GM10248 (cell line): Measurements from ENCODE around the gene EIF4B.

Experiments
- CTCF ChIA-PET: fragments of 300-600 bp; sonication (Branson Sonifier 250); formaldehyde crosslinking; extraction: SDS; loops from one replicate; lab custom pipeline; 2021; ENCODE audit warnings: antibody characterized with exemption; lab: Yijun Ruan, JAX
- POLR2A ChIA-PET: fragments of 350-650 bp; sonication (Branson Sonifier 250); formaldehyde crosslinking; extraction: SDS; loops from one replicate; lab custom pipeline; 2020; ENCODE audit warnings: antibody characterized with exemption; lab: Yijun Ruan, JAX
- DNase-seq: peaks from one replicate; pipeline ENCODE4 v3.0.0; 2012; ENCODE audit errors: extremely low spot score
- TF ChIP-seq, protein P1 (sequence below): IDR thresholded peaks from 2 replicates; pipeline ENCODE4 v1.5.1; 2012; ENCODE audit warnings: mild to moderate bottlenecking, low read depth; ENCODE audit errors: extremely low read depth, missing control alignments, control extremely low read depth

EIF4B gene

GRCh38 chr12:52969828-52970569, 36.3 kb upstream of the EIF4B start:
- TF ChIP-seq, protein P1, sequence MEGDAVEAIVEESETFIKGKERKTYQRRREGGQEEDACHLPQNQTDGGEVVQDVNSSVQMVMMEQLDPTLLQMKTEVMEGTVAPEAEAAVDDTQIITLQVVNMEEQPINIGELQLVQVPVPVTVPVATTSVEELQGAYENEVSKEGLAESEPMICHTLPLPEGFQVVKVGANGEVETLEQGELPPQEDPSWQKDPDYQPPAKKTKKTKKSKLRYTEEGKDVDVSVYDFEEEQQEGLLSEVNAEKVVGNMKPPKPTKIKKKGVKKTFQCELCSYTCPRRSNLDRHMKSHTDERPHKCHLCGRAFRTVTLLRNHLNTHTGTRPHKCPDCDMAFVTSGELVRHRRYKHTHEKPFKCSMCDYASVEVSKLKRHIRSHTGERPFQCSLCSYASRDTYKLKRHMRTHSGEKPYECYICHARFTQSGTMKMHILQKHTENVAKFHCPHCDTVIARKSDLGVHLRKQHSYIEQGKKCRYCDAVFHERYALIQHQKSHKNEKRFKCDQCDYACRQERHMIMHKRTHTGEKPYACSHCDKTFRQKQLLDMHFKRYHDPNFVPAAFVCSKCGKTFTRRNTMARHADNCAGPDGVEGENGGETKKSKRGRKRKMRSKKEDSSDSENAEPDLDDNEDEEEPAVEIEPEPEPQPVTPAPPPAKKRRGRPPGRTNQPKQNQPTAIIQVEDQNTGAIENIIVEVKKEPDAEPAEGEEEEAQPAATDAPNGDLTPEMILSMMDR = no peak
- CTCF ChIA-PET = interaction anchor here (0.9 to 4.6 kb wide), 3 partner anchors 11 to 812 kb away, joined by 3 to 33 read pairs (median 3); no protein-coding TSS in a partner anchor
- DNase-seq = no peak
- POLR2A ChIA-PET = no interaction called here

DNA sequence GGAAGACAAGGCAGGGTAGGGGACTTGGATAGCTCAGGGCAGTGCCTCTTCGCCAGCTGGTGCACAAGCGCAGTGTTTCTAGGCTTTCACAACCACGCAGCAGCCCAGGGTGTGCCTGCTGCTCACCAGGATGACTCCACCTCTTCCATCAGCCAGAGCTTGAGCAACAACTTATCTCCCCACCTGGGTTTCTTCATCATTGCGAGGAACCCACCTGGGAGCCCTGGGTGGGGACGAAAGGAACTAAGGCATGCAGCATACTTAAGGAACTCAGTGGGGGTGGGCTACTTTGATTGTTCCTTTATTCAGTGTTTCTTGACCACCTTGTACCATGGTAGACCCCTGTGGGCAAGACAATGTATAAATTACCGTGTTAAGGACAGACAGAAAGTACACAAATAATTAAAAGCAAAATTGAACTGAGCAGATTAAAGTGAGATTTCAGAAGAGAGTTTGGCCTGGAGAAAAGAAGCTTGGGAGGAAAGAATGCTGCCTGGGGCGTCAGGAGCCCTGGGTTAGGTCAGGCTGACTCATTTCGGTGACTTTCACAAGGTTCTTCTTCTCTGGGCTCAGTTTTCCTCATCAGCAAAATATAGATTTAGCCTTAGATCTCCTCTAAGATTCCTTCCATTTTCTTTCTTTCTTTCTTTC, 34.5 kb upstream of the EIF4B start:
- TF ChIP-seq, protein P1 = no peak
- CTCF ChIA-PET = interaction anchor here (1.7 to 4.6 kb wide), 3 partner anchors 9 to 87 kb away, joined by 4 to 33 read pairs (median 10); no protein-coding TSS in a partner anchor
- DNase-seq = no peak
- POLR2A ChIA-PET = no interaction called here

GRCh38 chr12:52975204-52975603, 31.1 kb upstream of the EIF4B start:
- POLR2A ChIA-PET = no interaction called here
- CTCF ChIA-PET = interaction anchor here (2.4 kb wide), 1 partner anchor 90 kb away, joined by 14 read pairs; no protein-coding TSS in a partner anchor
- DNase-seq = no peak
- TF ChIP-seq, protein P1 = no peak

DNA sequence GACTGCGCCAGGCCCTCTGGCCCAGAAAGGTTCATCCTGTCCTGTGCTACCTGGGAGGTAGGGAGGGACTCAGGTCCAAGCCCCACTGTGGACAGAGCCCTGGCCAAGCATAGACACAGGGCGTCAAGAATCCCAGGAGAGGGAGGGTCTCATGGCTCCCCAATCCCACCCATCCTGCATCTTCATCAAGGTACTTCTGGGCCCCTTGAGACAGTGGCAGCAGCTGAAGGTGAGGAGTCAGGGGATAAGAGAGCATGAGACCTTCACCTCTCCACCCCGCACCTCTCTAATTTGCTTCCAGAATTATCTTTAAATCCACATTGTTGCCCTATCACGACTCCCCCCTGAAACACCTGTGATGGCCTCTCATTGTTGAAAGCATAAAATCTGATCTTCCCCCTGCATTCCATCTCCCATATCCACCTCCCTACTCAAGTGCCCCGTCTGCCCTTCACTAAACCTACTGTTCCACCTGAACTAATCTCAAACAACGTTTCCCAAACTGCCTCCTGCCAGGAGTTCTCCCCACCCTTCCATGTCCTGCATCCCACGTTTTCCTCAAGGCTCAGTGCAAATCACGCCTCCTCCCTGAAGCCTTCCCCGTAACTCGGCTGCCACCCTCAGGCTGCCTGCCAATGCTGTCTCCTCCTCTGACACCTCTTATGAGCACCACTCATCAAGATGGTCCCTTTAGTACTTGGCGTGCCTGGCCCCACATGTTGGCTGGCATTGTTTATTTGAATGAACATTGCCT, 30.3 kb upstream of the EIF4B start:
- ChIA-PET POLR2A (no interaction called here), CTCF (interaction anchor here (2.4 kb wide), 1 partner anchor 91 kb away, joined by 14 read pairs; no protein-coding TSS in a partner anchor)
- no peak for DNase-seq
- TF ChIP-seq, protein P1 = no peak

- TF ChIP-seq, protein P1 = no peak
- POLR2A ChIA-PET = no interaction called here
- CTCF ChIA-PET = interaction anchor here (2.0 to 12.4 kb wide), 2 partner anchors 96 to 394 kb away, joined by 5 to 435 read pairs; no protein-coding TSS in a partner anchor
- no peak for DNase-seq
These were observed 29.6 kb upstream of the EIF4B start for GRCh38 chr12:52976574-52977071.

GRCh38 chr12:52977170-52977569, 29.1 kb upstream of the EIF4B start:
- TF ChIP-seq, protein P1 = no peak
- ChIA-PET POLR2A (no interaction called here), CTCF (interaction anchor here (2.0 to 12.4 kb wide), 2 partner anchors 97 to 395 kb away, joined by 5 to 435 read pairs; no protein-coding TSS in a partner anchor)
- no peak for DNase-seq
